Measurements from ENCODE around the gene FRMPD4.

DNA sequence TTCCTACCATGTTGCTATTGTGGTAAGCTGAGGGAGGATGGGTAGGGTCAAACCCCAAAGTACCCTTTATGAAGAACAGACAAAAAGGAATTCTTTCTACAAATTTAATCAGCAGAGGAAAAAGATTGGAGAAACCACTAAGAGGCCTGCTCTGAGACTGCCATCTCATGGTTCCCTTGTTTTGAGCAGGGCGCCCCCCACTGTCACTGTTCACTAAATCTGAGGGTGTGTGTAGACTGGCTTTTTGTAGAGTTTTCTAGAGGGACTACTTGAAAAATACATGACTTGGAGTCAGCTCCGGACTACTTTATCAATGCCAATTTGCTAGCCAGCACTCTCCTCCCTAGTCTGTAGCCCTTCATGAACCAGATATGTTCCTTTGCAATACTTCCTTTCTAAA lies 324.8 kb downstream of the FRMPD4 start:
- TF ChIP-seq, protein P1, sequence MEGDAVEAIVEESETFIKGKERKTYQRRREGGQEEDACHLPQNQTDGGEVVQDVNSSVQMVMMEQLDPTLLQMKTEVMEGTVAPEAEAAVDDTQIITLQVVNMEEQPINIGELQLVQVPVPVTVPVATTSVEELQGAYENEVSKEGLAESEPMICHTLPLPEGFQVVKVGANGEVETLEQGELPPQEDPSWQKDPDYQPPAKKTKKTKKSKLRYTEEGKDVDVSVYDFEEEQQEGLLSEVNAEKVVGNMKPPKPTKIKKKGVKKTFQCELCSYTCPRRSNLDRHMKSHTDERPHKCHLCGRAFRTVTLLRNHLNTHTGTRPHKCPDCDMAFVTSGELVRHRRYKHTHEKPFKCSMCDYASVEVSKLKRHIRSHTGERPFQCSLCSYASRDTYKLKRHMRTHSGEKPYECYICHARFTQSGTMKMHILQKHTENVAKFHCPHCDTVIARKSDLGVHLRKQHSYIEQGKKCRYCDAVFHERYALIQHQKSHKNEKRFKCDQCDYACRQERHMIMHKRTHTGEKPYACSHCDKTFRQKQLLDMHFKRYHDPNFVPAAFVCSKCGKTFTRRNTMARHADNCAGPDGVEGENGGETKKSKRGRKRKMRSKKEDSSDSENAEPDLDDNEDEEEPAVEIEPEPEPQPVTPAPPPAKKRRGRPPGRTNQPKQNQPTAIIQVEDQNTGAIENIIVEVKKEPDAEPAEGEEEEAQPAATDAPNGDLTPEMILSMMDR (IDR thresholded peaks at IDR 0.05; ENCODE audit: low read length) = no peak
- TF ChIP-seq EZH2 (optimal IDR thresholded peaks at IDR 0.05; ENCODE audit: low read depth, low read length) = no peak
